ENCODE measurements around the gene CACNA1C.
A peak's percentile ranks its signal among the peaks of the same experiment; 100 is the strongest.

The CACNA1C gene

DNA sequence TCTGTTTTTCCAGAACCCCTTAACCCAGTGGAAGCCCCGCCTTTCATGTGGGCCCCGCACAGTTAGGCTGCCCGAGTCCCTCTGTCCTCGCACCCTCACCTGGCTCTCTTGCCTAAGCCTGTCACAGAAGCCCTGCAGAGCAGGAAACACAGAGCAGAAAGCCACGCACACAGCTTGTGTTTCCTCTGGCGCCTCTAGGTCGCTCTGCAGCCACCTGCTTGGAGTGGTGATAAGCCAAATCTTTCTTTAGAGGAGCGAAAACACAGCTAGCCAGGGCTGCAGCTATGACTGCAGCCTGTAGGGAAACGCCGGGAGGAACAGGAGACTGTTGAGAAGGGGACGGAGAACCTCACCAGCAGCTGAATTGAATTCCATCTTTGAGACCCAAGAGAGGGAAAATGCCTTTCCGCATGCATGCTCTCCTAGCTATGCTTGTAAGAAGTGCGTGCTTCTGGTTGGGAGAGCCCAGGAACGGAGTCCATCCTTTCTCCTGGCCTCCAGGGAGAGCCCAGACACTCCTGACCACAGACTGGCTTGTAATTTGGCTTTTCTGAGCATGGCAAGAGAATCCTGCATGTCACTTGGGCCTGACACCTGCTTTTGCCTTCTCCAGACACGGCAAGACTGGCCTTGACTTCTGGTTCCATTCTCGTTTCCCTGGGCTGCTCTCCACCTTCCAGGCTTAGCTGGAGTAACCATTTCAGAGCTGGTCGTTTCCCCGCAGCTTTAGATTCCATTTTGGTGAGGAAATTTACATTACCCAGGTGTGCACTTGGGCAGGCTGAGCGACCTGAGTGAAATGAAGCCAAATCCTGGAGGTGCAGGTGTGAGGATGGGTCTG lies 301.6 kb downstream of the CACNA1C start:
- peak overlapping the region; percentile 62 for H3K27ac ChIP-seq (ENCODE audit: low read depth, low read length)
- H3K27me3 ChIP-seq (ENCODE audit: control insufficient read depth, insufficient read depth, low read length), result no peaks in the 10 kb centered on the region
- H3K4me3 ChIP-seq (ENCODE audit: low read length), result no peak overlapping the region
- H3K9ac ChIP-seq (ENCODE audit: low read length), result no peak overlapping the region
- H3K4me1 ChIP-seq (ENCODE audit: control insufficient read depth, insufficient read depth, low read length), result peaks cover 26% of the 10 kb centered on the region
- H3K36me3 ChIP-seq (ENCODE audit: control insufficient read depth, insufficient read depth, low read length), result no peaks in the 10 kb centered on the region

DNA sequence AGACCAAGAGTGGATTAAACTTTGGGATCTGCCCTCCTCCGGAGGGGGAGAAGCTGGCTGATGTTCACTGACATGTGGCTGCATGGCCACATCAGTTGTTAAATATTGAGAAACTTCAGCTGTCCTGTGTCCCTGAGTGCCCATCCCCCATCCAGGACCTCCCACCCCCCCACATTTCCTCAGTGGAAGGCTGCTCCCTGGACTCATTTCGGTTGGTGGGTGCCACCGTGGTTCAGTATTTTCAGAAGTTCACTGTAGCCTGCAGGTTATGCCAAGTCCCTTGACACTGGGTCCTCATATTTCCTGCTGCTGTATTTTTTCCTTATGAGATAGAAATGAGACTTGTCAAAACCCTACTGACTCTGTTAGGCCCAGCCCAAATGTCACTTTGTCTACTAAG lies 302.4 kb downstream of the CACNA1C start:
- Histone ChIP-seq H3K9ac (ENCODE audit: low read length) (no peak overlapping the region), H3K27me3 (ENCODE audit: control insufficient read depth, insufficient read depth, low read length) (no peaks in the 10 kb centered on the region), H3K4me3 (ENCODE audit: low read length) (no peak overlapping the region), H3K4me1 (ENCODE audit: control insufficient read depth, insufficient read depth, low read length) (peaks cover 26% of the 10 kb centered on the region), H3K27ac (ENCODE audit: low read depth, low read length) (peak overlapping the region; percentile 44), H3K36me3 (ENCODE audit: control insufficient read depth, insufficient read depth, low read length) (no peaks in the 10 kb centered on the region)

DNA sequence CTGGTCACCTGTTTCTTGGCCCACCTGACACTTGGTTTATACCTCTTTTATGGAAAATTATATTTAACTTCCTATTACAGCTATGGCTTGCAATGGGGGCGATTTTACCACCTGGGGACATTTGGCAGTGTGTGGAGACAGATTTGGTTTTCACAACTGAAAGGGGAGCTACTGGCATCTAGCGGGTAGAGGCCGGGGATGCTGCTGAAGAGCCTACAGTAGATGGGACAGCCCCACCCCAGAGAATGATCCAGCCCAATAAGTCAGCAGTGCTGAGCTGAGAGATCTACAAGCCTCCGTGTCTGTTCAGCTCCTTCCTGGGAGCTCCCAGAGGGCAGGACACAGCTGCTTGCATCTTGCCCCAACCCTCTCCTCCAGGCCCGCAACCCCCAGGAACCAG lies 302.8 kb downstream of the CACNA1C start:
- H3K27ac ChIP-seq (ENCODE audit: low read depth, low read length), result no peak overlapping the region
- no peak overlapping the region for H3K4me3 ChIP-seq (ENCODE audit: low read length)
- H3K36me3 ChIP-seq (ENCODE audit: control insufficient read depth, insufficient read depth, low read length), result no peaks in the 10 kb centered on the region
- H3K27me3 ChIP-seq (ENCODE audit: control insufficient read depth, insufficient read depth, low read length), result no peaks in the 10 kb centered on the region
- peaks cover 26% of the 10 kb centered on the region for H3K4me1 ChIP-seq (ENCODE audit: control insufficient read depth, insufficient read depth, low read length)
- H3K9ac ChIP-seq (ENCODE audit: low read length), result no peak overlapping the region

DNA sequence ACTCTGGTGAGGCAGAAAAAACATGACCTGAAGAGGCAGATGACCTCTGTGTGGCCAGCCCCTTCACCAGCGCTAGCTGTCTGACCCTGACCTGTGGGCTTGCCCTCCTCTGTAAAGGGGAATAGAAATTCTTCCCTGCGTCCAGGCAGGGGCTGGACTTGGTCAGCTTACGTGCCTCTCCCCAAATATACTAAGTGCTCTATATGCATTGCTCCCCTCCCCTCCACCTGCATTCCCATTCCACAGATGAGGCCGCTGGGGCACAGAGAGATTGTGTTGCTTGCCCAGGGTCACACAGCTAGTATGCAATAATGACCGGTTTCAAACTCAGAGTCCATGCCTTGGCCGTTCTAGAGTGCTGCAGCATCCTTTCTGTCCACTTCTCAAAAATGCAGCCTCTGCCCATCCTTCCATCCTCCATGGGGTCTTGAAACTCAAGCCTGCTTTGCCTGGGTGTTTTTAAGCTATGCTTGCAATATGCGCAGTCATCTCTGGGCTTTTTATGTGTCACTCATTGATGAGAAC lies 303.9 kb downstream of the CACNA1C start:
- Histone ChIP-seq H3K27me3 (ENCODE audit: control insufficient read depth, insufficient read depth, low read length) (no peaks in the 10 kb centered on the region), H3K9ac (ENCODE audit: low read length) (no peak overlapping the region), H3K27ac (ENCODE audit: low read depth, low read length) (peak overlapping the region; percentile 30), H3K36me3 (ENCODE audit: control insufficient read depth, insufficient read depth, low read length) (no peaks in the 10 kb centered on the region), H3K4me3 (ENCODE audit: low read length) (no peak overlapping the region), H3K4me1 (ENCODE audit: control insufficient read depth, insufficient read depth, low read length) (peaks cover 26% of the 10 kb centered on the region)

DNA sequence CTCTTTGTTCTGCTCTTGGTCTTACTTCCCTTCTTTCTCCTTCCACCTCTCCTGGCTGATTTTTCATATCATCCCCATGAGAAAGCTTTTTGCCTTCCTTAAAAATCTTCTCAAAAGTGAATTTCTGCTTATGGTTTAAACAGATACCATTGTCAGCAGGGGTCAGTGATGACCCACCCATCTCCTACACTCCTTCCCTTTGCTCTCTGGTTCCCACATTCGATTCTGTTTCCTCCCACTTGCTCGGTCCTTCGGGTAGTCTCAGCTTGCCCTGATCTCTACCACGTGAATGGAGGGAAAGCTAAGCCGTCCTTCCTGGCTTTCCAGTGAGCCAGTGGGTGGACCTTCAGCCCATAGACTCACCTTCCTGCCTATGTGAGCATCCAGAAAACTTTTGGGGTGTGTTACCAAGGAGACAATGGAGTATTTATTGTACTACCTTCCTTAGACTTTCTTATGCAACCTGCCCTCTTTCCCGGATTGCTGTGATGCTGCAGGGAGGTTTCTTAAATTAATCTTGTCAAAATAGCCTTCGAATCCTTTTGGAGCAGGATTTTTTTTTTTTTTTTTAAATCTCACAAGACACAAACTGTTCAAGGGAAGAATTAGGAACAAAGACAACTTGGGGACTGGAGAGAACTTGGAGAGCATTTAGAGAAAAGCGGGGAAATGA lies 306.3 kb downstream of the CACNA1C start:
- no peak overlapping the region for H3K9ac ChIP-seq (ENCODE audit: low read length)
- no peak overlapping the region for H3K4me3 ChIP-seq (ENCODE audit: low read length)
- H3K27me3 ChIP-seq (ENCODE audit: control insufficient read depth, insufficient read depth, low read length), result no peaks in the 10 kb centered on the region
- peak overlapping the region; percentile 79 for H3K27ac ChIP-seq (ENCODE audit: low read depth, low read length)
- peaks cover 19% of the 10 kb centered on the region for H3K4me1 ChIP-seq (ENCODE audit: control insufficient read depth, insufficient read depth, low read length)
- H3K36me3 ChIP-seq (ENCODE audit: control insufficient read depth, insufficient read depth, low read length), result no peaks in the 10 kb centered on the region

DNA sequence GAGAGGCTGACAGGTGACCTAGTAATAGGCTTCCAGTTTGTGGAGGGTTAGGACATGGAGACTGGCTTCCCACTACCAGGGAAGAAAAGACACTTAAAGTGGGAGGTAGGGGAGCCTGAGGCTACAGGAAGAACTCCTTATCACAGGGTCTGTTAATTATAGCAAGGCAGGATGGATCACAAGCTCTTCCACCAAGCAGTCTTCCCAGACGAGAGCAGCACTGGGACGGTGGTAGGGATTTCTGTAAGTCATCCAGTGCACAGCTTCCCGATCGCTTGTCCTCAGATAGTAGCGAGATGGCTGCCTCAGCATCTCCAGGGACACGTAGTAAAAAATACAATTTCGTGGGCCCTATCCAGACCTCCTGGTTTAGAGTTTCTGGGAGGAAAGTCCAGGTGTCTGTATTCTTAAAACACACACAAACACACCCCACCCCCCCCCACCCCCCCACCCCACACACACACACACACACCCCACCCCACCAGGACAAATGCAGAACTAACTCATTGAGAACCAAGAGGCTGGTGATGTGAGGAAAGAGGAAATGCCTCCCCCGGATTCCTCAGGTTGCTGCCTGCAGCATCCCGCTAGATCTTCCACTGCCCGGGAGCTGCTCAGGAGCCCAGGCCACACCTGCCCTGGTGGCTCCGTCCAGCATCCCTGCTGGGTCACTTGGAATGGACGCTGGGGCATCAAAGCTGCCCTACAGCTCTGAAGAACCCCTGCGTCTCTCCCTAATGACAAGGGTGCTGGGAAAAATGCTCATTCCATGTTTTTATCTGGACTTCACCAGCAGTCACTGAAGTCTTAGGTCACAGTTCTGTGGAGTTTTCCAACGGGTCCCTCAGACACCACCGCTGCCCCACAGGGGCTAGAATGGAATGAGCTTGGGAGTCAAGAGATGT lies 307.2 kb downstream of the CACNA1C start:
- Histone ChIP-seq H3K27me3 (ENCODE audit: control insufficient read depth, insufficient read depth, low read length) (no peaks in the 10 kb centered on the region), H3K4me3 (ENCODE audit: low read length) (no peak overlapping the region), H3K36me3 (ENCODE audit: control insufficient read depth, insufficient read depth, low read length) (no peaks in the 10 kb centered on the region), H3K27ac (ENCODE audit: low read depth, low read length) (peak overlapping the region; percentile 79), H3K9ac (ENCODE audit: low read length) (no peak overlapping the region), H3K4me1 (ENCODE audit: control insufficient read depth, insufficient read depth, low read length) (peaks cover 14% of the 10 kb centered on the region)

DNA sequence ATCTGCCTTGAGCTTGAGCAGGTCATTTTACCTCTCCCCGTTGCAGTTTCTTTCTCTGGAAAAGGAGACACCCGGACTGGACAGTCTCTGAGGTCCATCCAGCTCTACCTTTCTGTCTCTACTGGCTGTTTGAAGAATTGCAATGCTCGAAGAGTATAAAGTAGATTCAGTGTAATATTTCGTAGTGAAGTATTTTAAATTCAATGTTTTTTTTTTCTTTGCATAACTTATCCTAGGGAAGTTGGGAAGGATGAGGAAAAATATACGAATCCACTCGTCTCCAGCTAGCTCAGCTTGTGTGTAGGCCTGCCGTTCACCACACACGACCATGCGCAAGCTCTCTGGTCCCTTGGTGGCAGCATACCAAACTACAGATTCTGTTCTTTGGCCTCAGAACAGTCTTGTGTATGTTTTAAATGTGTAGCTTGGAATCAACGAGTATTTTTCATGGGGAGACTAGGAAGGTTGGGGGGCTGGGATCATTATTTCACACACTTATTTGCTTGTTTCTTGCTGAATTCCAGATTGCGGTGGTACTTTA lies 307.9 kb downstream of the CACNA1C start:
- no peak overlapping the region for H3K9ac ChIP-seq (ENCODE audit: low read length)
- no peak overlapping the region for H3K4me3 ChIP-seq (ENCODE audit: low read length)
- no peaks in the 10 kb centered on the region for H3K27me3 ChIP-seq (ENCODE audit: control insufficient read depth, insufficient read depth, low read length)
- H3K4me1 ChIP-seq (ENCODE audit: control insufficient read depth, insufficient read depth, low read length), result peaks cover 14% of the 10 kb centered on the region
- no peaks in the 10 kb centered on the region for H3K36me3 ChIP-seq (ENCODE audit: control insufficient read depth, insufficient read depth, low read length)
- H3K27ac ChIP-seq (ENCODE audit: low read depth, low read length), result no peak overlapping the region

DNA sequence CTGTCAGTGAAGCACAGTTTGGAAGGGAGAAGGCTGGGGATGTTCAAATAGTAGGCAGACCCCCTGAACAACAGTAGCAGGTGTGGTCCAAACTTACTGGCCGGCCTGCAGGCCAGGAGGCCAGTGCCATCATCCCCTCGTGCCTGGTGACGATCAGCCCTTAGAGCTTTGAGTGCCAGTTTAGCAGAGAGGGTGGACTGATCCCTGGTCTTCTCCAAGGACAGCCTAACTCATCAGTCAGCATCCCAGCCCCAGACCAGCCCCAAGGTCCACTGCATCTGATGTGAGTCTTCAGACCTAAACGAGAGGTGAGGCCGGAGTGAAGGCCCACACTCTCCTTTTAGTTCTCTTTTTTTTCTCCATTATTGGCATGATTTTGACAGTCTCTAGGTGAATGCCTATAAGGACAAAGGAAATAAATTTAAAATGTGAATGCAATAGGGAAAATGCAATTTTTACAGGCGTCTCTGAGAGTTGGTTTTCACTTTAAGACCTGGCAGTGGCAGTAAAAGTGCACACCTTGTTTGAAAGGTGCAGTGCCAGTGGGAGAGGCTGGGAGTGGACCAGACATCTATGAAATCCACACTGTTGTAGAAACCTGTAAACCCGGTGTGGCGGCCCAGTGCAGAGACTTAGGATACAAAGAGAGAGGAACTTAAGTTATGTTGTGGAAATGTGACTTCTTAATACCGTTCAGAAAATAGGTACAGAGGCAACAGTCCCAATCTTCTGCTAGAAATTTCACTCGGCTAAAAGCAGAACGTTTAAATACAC lies 311.2 kb downstream of the CACNA1C start:
- Histone ChIP-seq H3K9ac (ENCODE audit: low read length) (no peak overlapping the region), H3K4me1 (ENCODE audit: control insufficient read depth, insufficient read depth, low read length) (peaks cover 2% of the 10 kb centered on the region), H3K27me3 (ENCODE audit: control insufficient read depth, insufficient read depth, low read length) (no peaks in the 10 kb centered on the region), H3K4me3 (ENCODE audit: low read length) (no peak overlapping the region), H3K27ac (ENCODE audit: low read depth, low read length) (no peak overlapping the region), H3K36me3 (ENCODE audit: control insufficient read depth, insufficient read depth, low read length) (no peaks in the 10 kb centered on the region)

DNA sequence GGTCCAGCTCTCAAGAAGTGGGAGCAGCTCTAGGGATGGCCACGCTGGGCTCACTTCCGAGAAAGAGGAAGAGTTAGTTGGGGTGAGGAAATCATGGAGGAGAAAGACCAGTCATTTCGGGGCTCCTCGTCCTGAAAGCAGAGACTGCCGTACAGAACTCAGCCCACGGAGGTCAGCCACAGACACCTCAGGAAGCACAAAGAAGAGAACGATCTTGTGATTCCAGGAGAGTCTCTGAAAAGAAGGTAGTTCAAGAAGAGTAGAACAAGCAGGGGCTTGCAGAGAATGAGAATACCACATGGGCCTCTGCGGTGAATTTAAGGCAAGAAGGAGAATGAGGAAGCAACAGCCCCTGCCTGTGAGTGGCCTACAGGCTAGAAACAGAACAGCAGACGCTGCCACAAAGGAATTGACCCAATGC lies 311.9 kb downstream of the CACNA1C start:
- Histone ChIP-seq H3K4me3 (ENCODE audit: low read length) (no peak overlapping the region), H3K9ac (ENCODE audit: low read length) (no peak overlapping the region)

DNA sequence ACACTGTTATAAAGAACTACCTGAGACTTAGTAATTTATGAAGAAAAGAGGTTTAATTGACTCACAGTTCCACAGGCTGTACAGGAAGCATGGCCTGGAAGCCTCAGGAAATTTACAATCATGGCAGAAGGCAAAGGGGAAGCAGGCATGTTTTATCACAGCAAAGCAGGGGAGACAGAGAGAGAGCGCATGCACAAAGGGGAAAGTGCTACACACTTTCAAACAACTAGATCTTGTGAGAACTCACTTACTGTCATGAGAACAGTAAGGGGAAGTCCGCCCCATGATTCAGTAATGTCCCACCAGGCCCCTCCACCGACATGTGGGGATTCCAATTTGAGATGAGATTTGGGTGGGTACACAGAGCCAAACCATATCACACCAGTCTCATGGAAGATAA lies 313.9 kb downstream of the CACNA1C start:
- Histone ChIP-seq H3K27me3 (ENCODE audit: control insufficient read depth, insufficient read depth, low read length) (no peaks in the 10 kb centered on the region), H3K36me3 (ENCODE audit: control insufficient read depth, insufficient read depth, low read length) (no peaks in the 10 kb centered on the region), H3K4me1 (ENCODE audit: control insufficient read depth, insufficient read depth, low read length) (no peaks in the 10 kb centered on the region), H3K9ac (ENCODE audit: low read length) (no peak overlapping the region), H3K4me3 (ENCODE audit: low read length) (no peak overlapping the region), H3K27ac (ENCODE audit: low read depth, low read length) (no peak overlapping the region)

More for the DNA sequence above, 311.9 kb downstream of the CACNA1C start:
- no peaks in the 10 kb centered on the region for H3K36me3 ChIP-seq (ENCODE audit: control insufficient read depth, insufficient read depth, low read length)
- no peaks in the 10 kb centered on the region for H3K27me3 ChIP-seq (ENCODE audit: control insufficient read depth, insufficient read depth, low read length)
- H3K27ac ChIP-seq (ENCODE audit: low read depth, low read length), result no peak overlapping the region
- no peaks in the 10 kb centered on the region for H3K4me1 ChIP-seq (ENCODE audit: control insufficient read depth, insufficient read depth, low read length)

DNA sequence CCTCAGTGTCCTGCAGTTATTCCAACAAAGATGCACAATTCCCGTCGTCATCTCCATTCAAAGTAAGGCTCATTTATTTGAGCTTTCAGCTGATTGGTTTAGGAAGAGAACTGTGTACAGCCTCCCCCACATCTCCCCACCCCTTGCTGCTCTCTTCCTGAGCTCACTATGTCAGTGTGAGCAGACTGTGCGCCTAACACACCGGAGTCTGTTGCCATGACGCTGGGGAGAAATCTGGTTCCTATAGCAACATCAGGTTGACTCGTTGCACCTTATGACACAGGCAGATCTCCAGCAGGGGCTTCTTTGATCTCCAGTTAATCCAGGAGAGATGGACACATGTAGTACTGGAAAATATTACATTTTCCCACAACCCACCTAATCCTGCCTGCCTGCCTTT lies 319.4 kb downstream of the CACNA1C start:
- Histone ChIP-seq H3K9ac (ENCODE audit: low read length) (no peak overlapping the region), H3K4me3 (ENCODE audit: low read length) (no peak overlapping the region), H3K27ac (ENCODE audit: low read depth, low read length) (no peak overlapping the region), H3K27me3 (ENCODE audit: control insufficient read depth, insufficient read depth, low read length) (no peaks in the 10 kb centered on the region), H3K36me3 (ENCODE audit: control insufficient read depth, insufficient read depth, low read length) (no peaks in the 10 kb centered on the region), H3K4me1 (ENCODE audit: control insufficient read depth, insufficient read depth, low read length) (peaks cover 33% of the 10 kb centered on the region)
